COLO668 (cell line): ENCODE results near the gene CDC42BPA.

ENCODE experiments used
- DNase-seq: peaks from one replicate; lab custom pipeline; 2025; ENCODE audit not compliant: unreplicated experiment; lab: John Stamatoyannopoulos, UW

Gene CDC42BPA

DNA sequence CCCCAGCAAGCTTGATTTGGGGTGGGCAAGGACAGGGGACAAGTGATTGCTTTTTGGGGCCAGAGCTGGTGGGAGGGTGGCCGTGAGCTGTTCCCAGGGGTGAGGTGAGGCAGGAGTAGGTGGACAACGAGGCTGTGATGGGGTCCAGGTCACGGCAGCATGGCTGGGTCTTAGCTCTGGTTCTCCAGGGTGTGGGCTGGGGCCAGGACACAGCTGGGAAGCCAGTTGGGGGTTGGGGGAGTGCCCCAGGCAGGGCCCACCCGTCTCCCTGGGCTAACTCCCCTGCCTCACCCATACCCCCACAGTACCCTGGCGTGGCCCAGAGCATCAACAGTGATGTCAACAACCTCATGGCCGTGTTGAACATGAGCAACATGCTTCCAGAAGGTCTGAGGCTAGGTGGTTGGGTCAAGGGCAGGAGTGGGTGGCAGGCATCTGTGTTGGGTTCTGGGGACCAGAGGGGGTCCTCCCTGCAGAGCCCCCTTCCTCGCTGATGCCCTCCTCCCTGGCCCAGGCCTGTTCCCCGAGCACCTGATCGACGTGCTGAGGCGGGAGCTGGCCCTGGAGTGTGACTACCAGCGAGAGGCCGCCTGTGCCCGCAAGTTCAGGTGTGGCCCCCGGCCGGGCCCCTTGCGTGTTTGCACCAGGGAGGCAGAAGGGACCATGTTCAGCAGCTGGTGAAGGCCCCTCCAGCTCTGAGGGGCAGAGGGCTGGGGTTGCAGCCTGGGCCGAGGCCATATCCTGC is 334.9 kb downstream of the CDC42BPA start:
- no peak for DNase-seq

GRCh38 chr1:226982451-226983177 is 335.7 kb downstream of the CDC42BPA start:
- no peak for DNase-seq

GRCh38 chr1:226981838-226982237 is 336.5 kb downstream of the CDC42BPA start:
- DNase-seq = no peak

GRCh38 chr1:226981386-226981817 is 336.9 kb downstream of the CDC42BPA start:
- DNase-seq = no peak

DNA sequence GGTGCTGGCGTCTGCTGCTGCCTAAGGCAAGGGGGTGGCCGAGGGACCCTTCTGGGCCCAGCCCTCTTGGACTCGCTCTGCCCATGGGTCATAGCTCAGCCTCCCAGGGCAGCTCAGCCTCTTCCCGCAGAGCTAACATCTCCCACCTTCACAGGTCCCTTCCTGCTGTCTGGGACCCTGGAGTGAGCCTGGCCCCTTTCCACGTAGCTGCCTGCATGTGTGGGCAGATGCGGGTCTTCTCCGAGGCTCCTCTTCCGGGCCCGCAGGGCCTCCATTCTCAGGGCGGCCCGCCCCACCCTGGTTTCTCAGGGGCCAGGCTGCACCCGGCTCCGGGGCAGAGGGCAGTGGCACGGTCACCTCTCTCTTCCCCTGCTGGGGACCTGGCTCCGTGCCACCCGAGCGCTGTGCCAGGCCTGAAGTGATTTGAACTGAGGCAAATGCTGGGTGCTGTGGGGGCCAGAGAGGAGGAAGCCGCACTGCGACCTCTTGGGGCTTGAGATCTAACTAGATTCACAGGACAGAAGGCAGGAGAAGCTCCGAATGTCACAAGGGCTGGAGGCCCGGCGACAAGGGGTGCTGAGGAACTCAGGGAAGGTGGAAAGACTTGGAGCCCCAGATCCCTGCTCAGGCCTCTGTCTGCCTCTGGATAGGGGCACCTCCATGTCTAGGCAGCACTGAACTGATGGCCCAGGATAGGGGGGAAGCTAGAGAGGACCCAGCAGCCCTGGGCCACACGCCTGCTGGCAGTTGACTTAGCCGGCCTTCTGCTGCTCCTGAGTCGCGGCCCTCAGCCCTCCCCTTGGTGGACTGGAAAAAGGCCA is 337.5 kb downstream of the CDC42BPA start:
- no peak for DNase-seq

DNA sequence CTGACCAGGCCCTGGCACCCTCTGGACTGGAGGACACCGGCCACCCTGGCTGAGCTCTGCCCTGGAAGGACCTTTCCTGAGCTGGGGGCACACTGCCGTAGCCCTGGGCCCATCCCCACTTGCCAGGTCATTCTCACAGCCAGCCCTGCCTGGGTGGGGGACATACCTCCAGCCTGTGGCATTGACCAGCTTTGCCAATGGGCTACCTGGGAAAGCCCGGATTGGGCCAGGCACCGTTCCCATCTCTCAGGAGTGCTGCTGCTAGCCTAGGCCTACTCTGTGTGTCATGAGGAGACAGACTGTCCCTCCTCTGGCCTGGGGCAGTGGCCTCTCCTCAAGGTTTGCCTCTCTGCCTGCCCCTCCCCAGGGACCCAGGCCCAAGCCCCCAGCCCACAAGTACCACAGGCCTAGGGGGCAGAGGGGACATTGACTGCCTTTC is 338.2 kb downstream of the CDC42BPA start:
- no peak for DNase-seq

DNA sequence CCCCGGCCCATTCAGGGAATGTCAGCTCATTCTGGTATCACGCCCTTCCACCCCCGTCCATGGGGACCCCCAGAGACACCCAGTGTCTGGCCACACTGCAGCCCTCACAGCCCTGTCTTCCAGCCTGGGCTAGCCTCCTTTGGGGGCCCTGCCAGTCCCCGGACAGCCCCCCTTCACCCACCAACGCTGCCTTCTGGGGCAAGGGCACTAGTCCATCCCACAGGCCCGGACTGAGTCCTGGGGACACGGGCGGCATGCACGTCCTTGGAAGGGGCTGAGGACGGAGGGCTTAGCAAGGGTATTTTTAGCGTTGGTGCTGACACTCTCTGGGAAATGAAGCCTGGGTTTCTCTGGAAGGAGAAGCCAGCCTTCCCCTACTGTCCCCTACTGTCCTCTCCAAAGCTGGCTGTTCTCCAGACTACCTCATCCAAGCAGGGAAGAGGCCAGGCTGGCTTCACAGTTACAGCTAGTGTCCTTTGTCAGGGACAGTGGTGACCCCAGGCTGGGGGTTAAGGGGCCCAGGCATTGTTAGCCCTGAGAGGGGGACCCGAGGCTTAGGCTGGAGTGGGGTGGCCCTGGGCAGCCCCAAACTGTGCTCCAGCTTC is 338.7 kb downstream of the CDC42BPA start:
- no peak for DNase-seq

GRCh38 chr1:226979115-226979516 is 339.2 kb downstream of the CDC42BPA start:
- no peak for DNase-seq

GRCh38 chr1:226978432-226979114 is 339.7 kb downstream of the CDC42BPA start:
- DNase-seq = no peak

DNA sequence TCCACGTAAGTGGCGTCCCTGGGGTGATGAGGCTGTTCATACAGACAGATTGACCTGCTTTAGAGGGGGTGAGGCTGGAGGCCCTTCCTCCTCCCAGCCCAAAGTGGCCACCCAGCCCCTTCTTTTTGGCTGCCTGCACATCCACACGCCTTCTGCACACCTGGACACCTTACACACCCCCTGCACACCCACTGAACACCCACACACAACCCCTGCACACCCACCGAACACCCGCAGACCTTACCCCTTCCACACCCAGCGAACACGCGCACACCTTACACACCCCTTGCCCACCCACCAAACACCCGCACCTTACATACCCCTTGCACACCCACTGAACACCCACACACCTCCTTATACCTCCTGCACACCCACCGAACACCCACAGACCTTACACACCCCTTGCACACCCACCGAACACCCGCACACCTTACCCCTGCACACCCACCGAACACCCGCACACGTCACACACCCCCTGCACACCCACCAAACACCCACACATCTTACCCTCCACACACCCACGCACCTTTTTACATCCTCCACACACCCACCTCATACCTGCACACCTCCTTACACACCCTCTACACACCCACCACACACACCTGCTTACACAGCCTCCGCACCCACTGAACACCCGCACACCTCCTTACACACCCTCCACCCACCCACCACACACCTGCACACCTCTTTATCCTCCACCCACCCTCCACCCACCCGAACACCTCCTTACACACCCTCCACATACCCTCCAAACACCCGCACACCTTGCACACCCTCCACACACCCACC is 340.5 kb downstream of the CDC42BPA start:
- no peak for DNase-seq

DNA sequence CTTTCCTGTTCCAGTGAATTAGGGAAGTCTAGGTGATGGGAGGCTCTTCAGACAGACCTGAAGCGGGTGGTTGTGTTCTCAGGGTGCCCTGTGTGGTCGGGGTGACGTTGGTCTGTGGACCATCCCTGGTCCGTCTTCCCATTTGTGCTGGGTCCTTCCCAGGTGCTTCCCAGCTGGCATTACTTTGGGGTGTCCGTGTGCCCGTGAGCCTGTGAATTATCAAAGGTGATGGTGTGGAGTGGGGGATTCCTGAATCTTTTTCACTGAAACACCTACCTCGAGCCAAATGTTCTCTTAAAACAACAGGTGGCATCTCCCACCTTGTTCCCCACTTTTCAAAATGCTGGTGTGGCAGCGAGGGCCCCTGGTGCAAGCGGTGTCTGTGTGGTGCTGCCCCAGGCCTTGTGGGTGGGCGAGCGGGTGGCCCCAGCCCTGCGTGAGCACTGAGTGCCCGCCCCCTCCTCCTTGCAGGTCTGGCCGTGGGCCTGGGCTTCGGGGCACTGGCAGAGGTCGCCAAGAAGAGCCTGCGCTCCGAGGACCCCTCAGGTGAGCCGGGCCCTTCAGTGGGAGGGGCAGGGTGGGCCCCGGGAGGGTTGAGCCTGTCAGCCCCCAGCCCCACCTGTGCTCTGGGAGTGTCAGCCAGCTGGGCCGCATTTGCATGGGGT is 341.2 kb downstream of the CDC42BPA start:
- no peak for DNase-seq

DNA sequence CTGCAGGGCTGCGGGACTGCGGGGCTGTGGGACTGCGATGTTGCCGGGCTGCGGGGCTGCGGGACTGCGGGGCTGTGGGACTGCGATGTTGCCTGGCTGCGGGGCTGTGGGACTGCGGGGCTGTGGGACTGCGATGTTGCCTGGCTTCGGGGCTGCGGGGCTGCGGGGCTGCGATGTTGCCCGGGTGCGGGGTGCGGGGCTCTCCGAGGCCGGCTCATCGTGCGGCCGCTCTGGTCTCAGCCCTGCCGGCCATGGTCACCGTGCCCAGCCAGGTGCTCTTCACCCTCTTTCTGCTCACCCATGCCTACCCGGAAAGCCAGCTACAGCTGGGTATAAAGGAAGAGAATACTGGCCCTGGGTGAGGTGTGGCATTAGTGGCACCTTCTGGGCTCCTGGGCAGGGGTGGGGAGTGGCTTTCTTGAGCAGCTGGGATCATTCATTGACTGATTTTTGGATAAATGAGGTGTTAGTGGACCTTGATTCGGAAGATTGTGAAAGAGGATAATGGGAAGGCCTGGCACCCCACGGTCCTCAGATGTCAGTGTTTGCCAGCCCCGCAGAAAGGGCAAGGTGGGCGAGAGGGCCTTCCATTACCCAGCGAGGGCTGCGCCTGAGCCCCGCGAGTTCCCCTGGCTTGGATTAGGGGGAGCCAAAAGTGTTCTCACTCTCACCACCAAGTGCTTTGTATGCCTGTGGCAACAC is 341.9 kb downstream of the CDC42BPA start:
- no peak for DNase-seq

DNA sequence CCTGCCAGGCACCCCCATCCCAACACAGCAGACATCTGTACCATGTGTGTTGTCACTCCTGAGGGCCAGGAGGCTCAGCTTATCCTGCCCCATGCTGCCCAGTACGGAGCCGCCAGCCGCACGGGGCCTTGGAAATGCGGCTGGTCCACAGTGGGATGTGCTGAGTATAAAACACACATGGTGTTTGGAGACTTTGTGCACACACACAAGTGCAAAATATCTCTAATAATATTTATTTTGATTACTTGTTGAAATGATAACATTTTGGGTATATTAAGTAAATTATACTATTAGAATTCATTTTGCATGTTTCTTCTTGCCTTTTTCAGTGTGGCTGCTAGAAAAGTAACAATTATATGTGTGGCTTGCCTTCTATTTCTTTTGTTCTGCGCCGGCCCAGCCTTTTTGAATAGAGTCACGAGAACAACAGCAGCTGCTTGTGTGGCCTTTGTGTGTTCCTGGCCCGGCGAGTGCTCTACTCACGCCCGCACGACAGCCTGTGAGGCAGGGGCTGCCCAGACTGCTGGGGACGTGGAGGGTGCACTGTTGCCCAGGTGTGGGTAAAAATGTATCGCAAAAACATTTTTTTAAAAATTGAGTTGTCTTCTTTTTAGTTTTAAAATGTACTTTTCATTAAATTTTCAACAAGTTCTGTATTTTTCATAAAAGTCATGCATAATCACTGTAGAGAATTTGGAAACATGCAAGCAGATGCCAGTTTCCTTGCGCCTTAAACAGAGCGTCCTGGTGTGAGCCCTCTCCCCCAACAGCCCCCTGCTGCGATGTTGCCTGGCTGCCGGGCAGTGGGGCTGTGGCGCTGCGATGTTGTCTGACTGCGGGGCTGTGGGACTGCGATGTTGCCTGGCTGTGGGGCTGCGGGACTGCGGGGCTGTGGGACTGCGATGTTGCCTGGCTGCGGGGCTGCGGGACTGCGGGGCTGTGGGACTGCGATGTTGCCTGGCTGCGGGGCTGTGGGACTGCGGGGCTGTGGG is 342.7 kb downstream of the CDC42BPA start:
- peak; percentile 87 for DNase-seq

GRCh38 chr1:226974544-226975258 is 343.6 kb downstream of the CDC42BPA start:
- DNase-seq = peak; percentile 85

- DNase-seq = no peak
Measured at GRCh38 chr1:226973898-226974543, 344.3 kb downstream of the CDC42BPA start.

DNA sequence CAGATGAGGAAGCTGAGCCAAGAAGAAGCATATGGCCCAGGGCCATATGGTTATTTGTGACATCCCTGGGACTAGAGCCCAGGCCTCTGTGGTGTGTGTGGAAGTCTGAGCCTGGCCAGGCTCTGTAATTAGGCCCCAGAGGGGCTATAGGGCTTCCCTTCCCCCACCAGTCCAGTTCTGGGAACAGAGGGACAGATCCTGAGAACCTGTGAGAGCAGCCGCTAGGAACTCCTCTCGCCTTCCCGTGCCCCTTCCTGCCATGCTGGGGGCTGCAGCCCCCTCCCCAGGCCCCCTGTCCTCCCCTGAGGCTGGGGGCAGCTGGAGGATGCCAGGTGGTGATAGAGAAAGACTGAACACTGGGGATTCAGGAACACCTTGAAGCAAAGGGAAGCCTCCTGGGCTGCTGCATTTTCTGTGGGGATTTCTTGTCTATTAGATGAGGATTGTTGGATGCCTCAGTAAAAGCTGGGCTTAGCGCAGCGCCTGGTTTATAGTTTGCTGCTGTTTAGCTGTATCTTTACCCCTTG is 344.9 kb downstream of the CDC42BPA start:
- DNase-seq = no peak
